Lower leg skin (tissue), 3 donors: ENCODE data around the gene VENTX.

Source experiments
- POLR2A ChIP-seq, 2 donors: fragments of 450-650 bp; IDR thresholded peaks; one replicate each; pipeline ENCODE4 v1.6.1; 2016 to 2017; ENCODE audit warnings: antibody characterized with exemption in 2 of 2, mild to moderate bottlenecking in 1 of 2, moderate library complexity in 1 of 2
- TF ChIP-seq, protein P1 (sequence below), 3 donors: fragments of 450-650 bp; IDR thresholded peaks; one replicate each; pipeline ENCODE4 v1.5.1; 2016; ENCODE audit warnings: antibody characterized with exemption in 3 of 3, mild to moderate bottlenecking in 3 of 3, moderate library complexity in 2 of 3

DNA sequence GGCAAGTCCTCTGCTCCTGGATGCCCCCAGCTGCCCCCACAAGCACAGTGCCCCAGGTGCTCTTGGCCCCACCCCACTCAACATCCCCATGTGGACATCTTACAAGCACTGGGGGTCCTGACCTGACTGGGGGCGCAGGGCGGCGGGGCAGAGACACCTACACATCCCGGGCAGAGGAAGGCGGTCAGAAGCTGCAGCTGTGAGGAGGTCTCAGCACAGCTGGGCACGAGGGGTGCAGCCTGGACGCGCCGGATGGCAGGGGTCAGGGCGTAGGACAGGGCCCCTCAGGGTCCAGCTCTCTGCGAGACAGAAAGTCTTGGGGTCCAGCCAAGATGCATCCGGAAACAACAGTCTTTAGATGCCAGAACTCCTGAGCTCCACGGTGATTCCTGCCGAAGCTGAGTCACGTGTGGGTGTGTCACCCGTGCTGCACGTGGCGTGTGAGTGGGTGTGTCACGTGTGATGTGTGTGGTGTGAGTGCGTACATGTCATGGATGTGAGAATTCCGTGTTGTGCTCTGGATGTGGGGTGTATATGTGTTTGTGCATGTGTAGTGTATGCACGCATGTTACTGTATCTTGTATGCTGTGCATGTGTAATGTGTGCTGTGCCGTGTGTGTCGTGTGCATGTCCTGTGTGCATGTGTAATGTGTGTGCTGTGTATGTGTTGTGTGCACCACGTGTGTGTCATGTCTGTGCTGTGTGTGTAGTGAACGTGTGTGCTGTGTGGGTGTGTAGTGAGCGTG is 5.1 kb downstream of the VENTX start:
- TF ChIP-seq, protein P1, sequence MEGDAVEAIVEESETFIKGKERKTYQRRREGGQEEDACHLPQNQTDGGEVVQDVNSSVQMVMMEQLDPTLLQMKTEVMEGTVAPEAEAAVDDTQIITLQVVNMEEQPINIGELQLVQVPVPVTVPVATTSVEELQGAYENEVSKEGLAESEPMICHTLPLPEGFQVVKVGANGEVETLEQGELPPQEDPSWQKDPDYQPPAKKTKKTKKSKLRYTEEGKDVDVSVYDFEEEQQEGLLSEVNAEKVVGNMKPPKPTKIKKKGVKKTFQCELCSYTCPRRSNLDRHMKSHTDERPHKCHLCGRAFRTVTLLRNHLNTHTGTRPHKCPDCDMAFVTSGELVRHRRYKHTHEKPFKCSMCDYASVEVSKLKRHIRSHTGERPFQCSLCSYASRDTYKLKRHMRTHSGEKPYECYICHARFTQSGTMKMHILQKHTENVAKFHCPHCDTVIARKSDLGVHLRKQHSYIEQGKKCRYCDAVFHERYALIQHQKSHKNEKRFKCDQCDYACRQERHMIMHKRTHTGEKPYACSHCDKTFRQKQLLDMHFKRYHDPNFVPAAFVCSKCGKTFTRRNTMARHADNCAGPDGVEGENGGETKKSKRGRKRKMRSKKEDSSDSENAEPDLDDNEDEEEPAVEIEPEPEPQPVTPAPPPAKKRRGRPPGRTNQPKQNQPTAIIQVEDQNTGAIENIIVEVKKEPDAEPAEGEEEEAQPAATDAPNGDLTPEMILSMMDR (IDR thresholded peaks at IDR 0.05): no peak
- no peak for TF ChIP-seq POLR2A (IDR thresholded peaks at IDR 0.05)
